Endothelial cell of umbilical vein (primary cell): ENCODE data around the gene WDR49. TPM values are rescaled to one million over a fixed set of nuclear protein-coding genes. Genes with fewer than 3 reads are reported as not detected.

Experiments used
- BruUV-seq: library from RNA; stranded (reverse); fragments of 400-500 nt; replicated peaks from 2 replicates; lab custom pipeline; 2021; lab: Mats Ljungman, UMichigan
- CTCF ChIA-PET: fragments of 300-600, 350-600 bp; sonication (Branson Sonifier 250); formaldehyde crosslinking; loops from one replicate; lab custom pipeline; 2021; ENCODE audit warnings: antibody characterized with exemption, inconsistent platforms; lab: Charles Lee
- POLR2A ChIA-PET: fragments of 300-600, 350-600 bp; sonication (Branson Sonifier 250); formaldehyde crosslinking; loops from one replicate; lab custom pipeline; 2021; ENCODE audit warnings: antibody characterized with exemption, inconsistent platforms; lab: Charles Lee
- DNase-seq: peaks from one replicate; pipeline ENCODE4 v3.0.0-alpha.2; 2011; ENCODE audit warnings: low read depth, low spot score
- FAIRE-seq: peaks from 2 replicates; lab custom pipeline; 2011; peaks lifted over from hg19 to GRCh38; lab: Jason Lieb, UNC
- H2AFZ ChIP-seq: 2 replicates; pipeline ENCODE4 v1.6.0; 2012; ENCODE audit warnings: low read depth, low read length, control low read depth, inconsistent platforms
- H3K27ac ChIP-seq: 2 replicates; pipeline ENCODE4 v1.5.1; 2011; ENCODE audit warnings: low read depth, mild to moderate bottlenecking, control low read depth, low read length, moderate library complexity; ENCODE audit not compliant: insufficient read depth
- H3K27me3 ChIP-seq, 2 experiments: 2 replicates each; pipeline versions ENCODE4 v1.6.0 to v1.6.1; 2011; ENCODE audit warnings: low read length in 2 of 2, mixed read lengths in 1 of 2; ENCODE audit not compliant: control insufficient read depth in 2 of 2, insufficient read depth in 2 of 2
- H3K36me3 ChIP-seq, 2 experiments: 2 replicates in 1 of 2; 3 replicates in 1 of 2; pipeline ENCODE4 v1.5.1; 2011; ENCODE audit warnings: low read length in 2 of 2, mild to moderate bottlenecking in 1 of 2, moderate library complexity in 1 of 2; ENCODE audit not compliant: control insufficient read depth in 2 of 2, insufficient read depth in 2 of 2; ENCODE audit errors: extremely low read depth in 1 of 2
- H3K4me1 ChIP-seq: 3 replicates; pipeline ENCODE4 v1.5.1; 2011; ENCODE audit warnings: mild to moderate bottlenecking, low read length; ENCODE audit not compliant: control insufficient read depth, insufficient read depth; ENCODE audit errors: extremely low read depth
- H3K4me2 ChIP-seq: 2 replicates; pipeline ENCODE4 v1.6.1; 2011; ENCODE audit warnings: low read length, control low read depth, mixed read lengths; ENCODE audit not compliant: insufficient read depth
- H3K4me3 ChIP-seq, 3 experiments: fragments of 200-600 bp in 1 of 3; sonication (generic), shearing (Covaris generic) in 1 of 3; replicated peaks in 1 of 3; 2 replicates each; pipeline ENCODE4 v1.5.1; 2011 to 2016; ENCODE audit warnings: control low read depth in 3 of 3, low read length in 3 of 3, mild to moderate bottlenecking in 2 of 3, inconsistent platforms in 1 of 3, low read depth in 1 of 3, moderate library complexity in 1 of 3; ENCODE audit not compliant: insufficient read depth in 1 of 3
- H3K79me2 ChIP-seq: 2 replicates; pipeline ENCODE4 v1.6.0; 2012; ENCODE audit warnings: low read length, inconsistent platforms; ENCODE audit not compliant: control insufficient read depth, insufficient read depth
- H3K9ac ChIP-seq: replicated peaks from 2 replicates; pipeline ENCODE3; 2011; ENCODE audit warnings: low read length, control low read depth; ENCODE audit not compliant: insufficient read depth; ENCODE audit errors: extremely low read depth
- H3K9me1 ChIP-seq: replicated peaks from 3 replicates; pipeline ENCODE4 v1.6.0; 2011; ENCODE audit warnings: mild to moderate bottlenecking, low read length; ENCODE audit not compliant: control insufficient read depth, insufficient read depth; ENCODE audit errors: extremely low read depth
- H3K9me3 ChIP-seq: replicated peaks from 2 replicates; pipeline ENCODE4 v1.5.1; 2012; ENCODE audit warnings: low read length, inconsistent platforms; ENCODE audit not compliant: control insufficient read depth, insufficient read depth
- H4K20me1 ChIP-seq: replicated peaks from 2 replicates; pipeline ENCODE3; 2011; ENCODE audit warnings: mild to moderate bottlenecking, low read length; ENCODE audit not compliant: control insufficient read depth, insufficient read depth; ENCODE audit errors: extremely low read depth
- CTCF ChIP-seq, 2 donors: IDR thresholded peaks; 1 replicate in 1 of 2; 2 replicates in 1 of 2; pipeline ENCODE4 v1.5.1; 2011; ENCODE audit warnings: low read length in 2 of 2, mild to moderate bottlenecking in 2 of 2, moderate library complexity in 2 of 2, control low read depth in 1 of 2, inconsistent platforms in 1 of 2, low read depth in 1 of 2; ENCODE audit not compliant: insufficient read depth in 1 of 2; ENCODE audit errors: extremely low read depth in 1 of 2
- EZH2 ChIP-seq: IDR thresholded peaks from 2 replicates; pipeline ENCODE4 v1.6.1; 2012; ENCODE audit warnings: borderline replicate concordance, low read depth, mild to moderate bottlenecking, moderate library complexity, low read length, inconsistent platforms; ENCODE audit not compliant: severe bottlenecking
- FOS ChIP-seq: IDR thresholded peaks from 2 replicates; pipeline ENCODE4 v1.6.1; 2011; ENCODE audit warnings: mild to moderate bottlenecking, low read length, moderate library complexity, borderline replicate concordance; ENCODE audit not compliant: insufficient read depth
- GATA2 ChIP-seq: IDR thresholded peaks from 2 replicates; pipeline ENCODE4 v1.7.0; 2011; ENCODE audit warnings: low read depth, mild to moderate bottlenecking, moderate library complexity, mixed read lengths, low read length; ENCODE audit not compliant: insufficient read length, insufficient read depth
- JUN ChIP-seq: IDR thresholded peaks from 2 replicates; pipeline ENCODE4 v1.6.1; 2011; ENCODE audit warnings: borderline replicate concordance, low read depth; ENCODE audit not compliant: insufficient read length, insufficient read depth
- MAX ChIP-seq: IDR thresholded peaks from 2 replicates; pipeline ENCODE4 v1.6.1; 2011; ENCODE audit not compliant: insufficient read depth, insufficient read length
- MYC ChIP-seq: IDR thresholded peaks from one replicate; pipeline ENCODE4 v1.6.1; 2011; ENCODE audit warnings: mild to moderate bottlenecking, low read depth, low read length
- POLR2A ChIP-seq: IDR thresholded peaks from 2 replicates; pipeline ENCODE4 v1.6.1; 2012; ENCODE audit warnings: low read depth, mild to moderate bottlenecking, control low read depth, low read length
- POLR2AphosphoS5 ChIP-seq: IDR thresholded peaks from 2 replicates; pipeline ENCODE4 v1.6.1; 2012; ENCODE audit warnings: low read depth, mild to moderate bottlenecking, control low read depth, low read length, moderate library complexity; ENCODE audit not compliant: insufficient read depth
- dilution Hi-C: fragments of 300-500 bp; cut with MboI; formaldehyde crosslinking; loops from one replicate; pipeline ENCODE4 v1.15.0; 2019; ENCODE audit warnings: low sequenced_read_pairs; ENCODE audit not compliant: extremely low pct_ligation_motif_present
- intact Hi-C: fragments of 100-400 bp; cut with micrococcal nuclease; formaldehyde crosslinking; loops from one replicate; pipeline ENCODE4 v1.10.0; 2022
- polyA plus RNA-seq, 4 experiments: library from polyadenylated mRNA; depleted of rRNA in 3 of 4; stranded (reverse) in 3 of 4; unstranded in 1 of 4; fragments of >200 nt; gene quantifications; 2 replicates each; pipeline versions ENCODE4 v1.2.1 to v1.2.3, GENCODE V29; 2011 to 2012; ENCODE audit warnings: missing spikeins in 1 of 4
- total RNA-seq: library from RNA; stranded (reverse); gene quantifications from 2 replicates; pipeline ENCODE4 v1.2.3, GENCODE V29; 2021

WDR49 gene
- total and polyA plus RNA-seq, 2 donors (not counting 3 experiments of a cell fraction or from before 2014, with no cell fraction given): not detected

GRCh38 chr3:167657684-167658225 lies 4.0 kb upstream of the WDR49 start:
- intact Hi-C loops (no loop called here), dilution Hi-C loops (no loop called here)
- BruUV-seq: no TSS peak
- Histone ChIP-seq H3K9me3 (no peaks in the 10 kb centered on the region), H3K27ac (no peak overlapping the region), H3K36me3 (no peaks in the 10 kb centered on the region), H3K27me3 (no peaks in the 10 kb centered on the region), H3K4me2 (no peak overlapping the region), H3K4me1 (no peaks in the 10 kb centered on the region), H3K79me2 (no peaks in the 10 kb centered on the region), H3K9ac (no peak overlapping the region), H2AFZ (no peak overlapping the region), H3K9me1 (no peaks in the 10 kb centered on the region), H4K20me1 (no peaks in the 10 kb centered on the region), H3K4me3 (no peak overlapping the region)
- FAIRE-seq (no peak), DNase-seq (no peak)
- TF ChIP-seq MAX: no peak
- TF ChIP-seq EZH2: no peak
- TF ChIP-seq GATA2: no peak
- TF ChIP-seq CTCF (IDR thresholded peaks at IDR 0.05; ENCODE audit: extremely low read depth in 1 of 2, insufficient read depth in 1 of 2, low read depth in 1 of 2, low read length in 2 of 2): no peak
- TF ChIP-seq POLR2A: no peak
- TF ChIP-seq MYC: no peak
- no peak for TF ChIP-seq POLR2AphosphoS5
- TF ChIP-seq JUN: no peak
- no peak for TF ChIP-seq FOS
- ChIA-PET CTCF (no interaction called here), POLR2A (no interaction called here)
